Parathyroid adenoma (tissue), 2 donors: Measurements from ENCODE around the gene ANK2.

Experiments used
- H2AFZ ChIP-seq: fragments of 300-600 bp; sonication (generic); one replicate; pipeline ENCODE4 v1.7.0; 2017; ENCODE audit warnings: antibody characterized with exemption, mild to moderate bottlenecking
- H3K27ac ChIP-seq: fragments of 300-600 bp; sonication (generic); one replicate; pipeline ENCODE4 v1.7.0; 2017
- H3K27me3 ChIP-seq: fragments of 300-600 bp; sonication (generic); one replicate; pipeline ENCODE4 v1.7.0; 2017; ENCODE audit warnings: low read length; ENCODE audit not compliant: control insufficient read depth, insufficient read depth
- H3K36me3 ChIP-seq: fragments of 300-600 bp; sonication (generic); one replicate; pipeline ENCODE4 v1.7.0; 2017; ENCODE audit warnings: low read length; ENCODE audit not compliant: control insufficient read depth, insufficient read depth
- H3K4me1 ChIP-seq: fragments of 300-600 bp; sonication (generic); one replicate; pipeline ENCODE4 v1.7.0; 2017; ENCODE audit warnings: control low read depth
- H3K4me2 ChIP-seq: fragments of 300-600 bp; sonication (generic); one replicate; pipeline ENCODE4 v1.7.0; 2017; ENCODE audit warnings: low read length
- H3K4me3 ChIP-seq: fragments of 300-600 bp; sonication (generic); one replicate; pipeline ENCODE4 v1.7.0; 2017; ENCODE audit warnings: low read depth, low read length
- H3K79me2 ChIP-seq: fragments of 300-600 bp; sonication (generic); one replicate; pipeline ENCODE4 v1.7.0; 2017; ENCODE audit warnings: control low read depth
- H3K9ac ChIP-seq: fragments of 300-600 bp; sonication (generic); one replicate; pipeline ENCODE4 v1.7.0; 2017; ENCODE audit warnings: mild to moderate bottlenecking
- H3K9me3 ChIP-seq: fragments of 300-600 bp; sonication (generic); one replicate; pipeline ENCODE4 v1.7.0; 2017; ENCODE audit warnings: low read length; ENCODE audit not compliant: control insufficient read depth
- CTCF ChIP-seq: fragments of 300-600 bp; sonication (generic); IDR thresholded peaks from one replicate; pipeline ENCODE4 v1.7.0; 2017; ENCODE audit warnings: antibody characterized with exemption, mild to moderate bottlenecking
- donor health status: primary hyperparathyroidism.

Gene ANK2

GRCh38 chr4:113078066-113078465 is 28.6 kb downstream of the ANK2 start:
- no peak overlapping the region for H3K9ac ChIP-seq
- no peaks in the 10 kb centered on the region for H3K9me3 ChIP-seq
- H3K27me3 ChIP-seq, result no peaks in the 10 kb centered on the region
- H3K4me2 ChIP-seq, result no peak overlapping the region
- H3K36me3 ChIP-seq, result no peaks in the 10 kb centered on the region
- H3K27ac ChIP-seq, result no peak overlapping the region
- TF ChIP-seq CTCF, result no peak
- no peaks in the 10 kb centered on the region for H3K79me2 ChIP-seq
- no peak overlapping the region for H2AFZ ChIP-seq
- no peaks in the 10 kb centered on the region for H3K4me1 ChIP-seq
- H3K4me3 ChIP-seq, result no peak overlapping the region

GRCh38 chr4:113080050-113080449 is 30.6 kb downstream of the ANK2 start:
- no peak overlapping the region for H2AFZ ChIP-seq
- no peaks in the 10 kb centered on the region for H3K9me3 ChIP-seq
- no peak overlapping the region for H3K27ac ChIP-seq
- no peak overlapping the region for H3K4me2 ChIP-seq
- peaks cover 2% of the 10 kb centered on the region for H3K4me1 ChIP-seq
- no peak overlapping the region for H3K4me3 ChIP-seq
- no peaks in the 10 kb centered on the region for H3K27me3 ChIP-seq
- TF ChIP-seq CTCF, result no peak
- H3K36me3 ChIP-seq, result no peaks in the 10 kb centered on the region
- no peaks in the 10 kb centered on the region for H3K79me2 ChIP-seq
- no peak overlapping the region for H3K9ac ChIP-seq

GRCh38 chr4:113080624-113081023 is 31.2 kb downstream of the ANK2 start:
- H3K9me3 ChIP-seq, result no peaks in the 10 kb centered on the region
- H3K4me2 ChIP-seq, result no peak overlapping the region
- no peak overlapping the region for H2AFZ ChIP-seq
- H3K9ac ChIP-seq, result no peak overlapping the region
- no peaks in the 10 kb centered on the region for H3K27me3 ChIP-seq
- no peak overlapping the region for H3K27ac ChIP-seq
- no peak overlapping the region for H3K4me3 ChIP-seq
- no peaks in the 10 kb centered on the region for H3K36me3 ChIP-seq
- no peak for TF ChIP-seq CTCF
- H3K4me1 ChIP-seq, result peaks cover 2% of the 10 kb centered on the region
- no peaks in the 10 kb centered on the region for H3K79me2 ChIP-seq

- Histone ChIP-seq H3K9ac (no peak overlapping the region), H3K79me2 (no peaks in the 10 kb centered on the region), H3K9me3 (no peaks in the 10 kb centered on the region), H3K27ac (no peak overlapping the region), H3K4me3 (no peak overlapping the region), H3K4me1 (peaks cover 2% of the 10 kb centered on the region), H3K4me2 (no peak overlapping the region), H2AFZ (no peak overlapping the region), H3K36me3 (no peaks in the 10 kb centered on the region), H3K27me3 (no peaks in the 10 kb centered on the region)
- TF ChIP-seq CTCF, result no peak
Measured at GRCh38 chr4:113083346-113083745, 33.9 kb downstream of the ANK2 start.

- H3K4me1 ChIP-seq, result peaks cover 2% of the 10 kb centered on the region
- no peak overlapping the region for H2AFZ ChIP-seq
- H3K9me3 ChIP-seq, result no peaks in the 10 kb centered on the region
- H3K36me3 ChIP-seq, result no peaks in the 10 kb centered on the region
- H3K4me3 ChIP-seq, result no peak overlapping the region
- no peak overlapping the region for H3K9ac ChIP-seq
- no peaks in the 10 kb centered on the region for H3K27me3 ChIP-seq
- H3K27ac ChIP-seq, result no peak overlapping the region
- TF ChIP-seq CTCF, result no peak
- no peak overlapping the region for H3K4me2 ChIP-seq
- H3K79me2 ChIP-seq, result no peaks in the 10 kb centered on the region
Measured at GRCh38 chr4:113086172-113086695, 36.8 kb downstream of the ANK2 start.
